DND-41 (cell line): ENCODE results near the gene CYFIP2.

Source experiments
- ATAC-seq: fragments of 200-7000 bp; cut with Tn5 transposase; 3 replicates; pipeline ENCODE4 v1.9.1; 2021; ENCODE audit warnings: low read depth; ENCODE audit not compliant: insufficient read depth
- DNase-seq: peaks from one replicate; pipeline ENCODE4 v3.0.0-alpha.2; 2020
- H2AFZ ChIP-seq: 2 replicates; pipeline ENCODE4 v1.6.0; 2012; ENCODE audit warnings: low read depth, low read length
- H3K27ac ChIP-seq: 2 replicates; pipeline ENCODE4 v1.5.1; 2012; ENCODE audit warnings: low read length, inconsistent platforms
- H3K27me3 ChIP-seq: fragments of 200-600 bp; sonication (generic); 2 replicates; pipeline ENCODE4 v1.6.0; 2012; ENCODE audit warnings: low read length, mild to moderate bottlenecking, inconsistent platforms; ENCODE audit not compliant: insufficient read depth, poor library complexity
- H3K36me3 ChIP-seq: 2 replicates; pipeline ENCODE4 v1.5.1; 2012; ENCODE audit warnings: low read length, inconsistent platforms; ENCODE audit not compliant: insufficient read depth
- H3K4me1 ChIP-seq: 2 replicates; pipeline ENCODE4 v1.5.1; 2012; ENCODE audit warnings: mild to moderate bottlenecking, low read length; ENCODE audit not compliant: insufficient read depth
- H3K4me2 ChIP-seq: 2 replicates; pipeline ENCODE4 v1.6.0; 2012; ENCODE audit warnings: mild to moderate bottlenecking, moderate library complexity, low read length, inconsistent platforms; ENCODE audit not compliant: insufficient read depth
- H3K4me3 ChIP-seq, 2 experiments: fragments of 200-600 bp in 1 of 2; shearing (Covaris generic) in 1 of 2; 2 replicates each; pipeline ENCODE4 v1.5.1; 2012 to 2016; ENCODE audit warnings: inconsistent platforms in 2 of 2, low read length in 2 of 2, mild to moderate bottlenecking in 2 of 2, low read depth in 1 of 2, moderate library complexity in 1 of 2
- H3K79me2 ChIP-seq: 2 replicates; pipeline ENCODE4 v1.6.0; 2012; ENCODE audit warnings: low read length, inconsistent platforms; ENCODE audit not compliant: insufficient read depth
- H3K9ac ChIP-seq: 2 replicates; pipeline ENCODE4 v1.6.0; 2012; ENCODE audit warnings: low read depth, mild to moderate bottlenecking, inconsistent platforms, low read length, moderate library complexity
- H3K9me3 ChIP-seq: 2 replicates; pipeline ENCODE4 v1.5.1; 2012; ENCODE audit warnings: low read length, moderate library complexity, mild to moderate bottlenecking, inconsistent platforms; ENCODE audit not compliant: insufficient read depth, severe bottlenecking
- H4K20me1 ChIP-seq: 2 replicates; pipeline ENCODE4 v1.6.0; 2012; ENCODE audit warnings: low read length; ENCODE audit not compliant: insufficient read depth
- CTCF ChIP-seq: IDR thresholded peaks from 2 replicates; pipeline ENCODE4 v1.5.1; 2012; ENCODE audit warnings: borderline replicate concordance, low read length, moderate library complexity, mild to moderate bottlenecking; ENCODE audit not compliant: poor library complexity, severe bottlenecking; ENCODE audit errors: extremely low read depth
- EZH2 ChIP-seq: IDR thresholded peaks from 3 replicates; pipeline ENCODE4 v1.6.1; 2012; ENCODE audit warnings: borderline replicate concordance, low read depth, mild to moderate bottlenecking, moderate library complexity, low read length, inconsistent platforms; ENCODE audit not compliant: severe bottlenecking

CYFIP2 gene

GRCh38 chr5:157285310-157286035, 19.6 kb downstream of the CYFIP2 start:
- Histone ChIP-seq H3K4me2 (no peak overlapping the region), H3K27ac (no peak overlapping the region), H2AFZ (no peak overlapping the region), H3K4me3 (no peak overlapping the region), H3K9me3 (no peaks in the 10 kb centered on the region), H4K20me1 (peaks cover 82% of the 10 kb centered on the region), H3K4me1 (peaks cover 14% of the 10 kb centered on the region), H3K27me3 (no peaks in the 10 kb centered on the region), H3K9ac (no peak overlapping the region), H3K36me3 (peaks cover 82% of the 10 kb centered on the region), H3K79me2 (peaks cover 94% of the 10 kb centered on the region)
- DNase-seq (no peak), ATAC-seq (no peak)
- no peak for TF ChIP-seq CTCF
- no peak for TF ChIP-seq EZH2

- peaks cover 12% of the 10 kb centered on the region for H3K4me1 ChIP-seq
- H3K9ac ChIP-seq = no peak overlapping the region
- no peak overlapping the region for H3K4me2 ChIP-seq
- H4K20me1 ChIP-seq = peaks cover 82% of the 10 kb centered on the region
- TF ChIP-seq EZH2 = no peak
- no peak for TF ChIP-seq CTCF
- H3K36me3 ChIP-seq = peaks cover 87% of the 10 kb centered on the region
- no peak overlapping the region for H3K4me3 ChIP-seq
- no peak for DNase-seq
- H3K79me2 ChIP-seq = peaks cover 90% of the 10 kb centered on the region
- no peak overlapping the region for H2AFZ ChIP-seq
- H3K27ac ChIP-seq = 0 out of 2 replicates have a peak overlapping the region, but pooled peaks have one; percentile 7
- H3K27me3 ChIP-seq = no peaks in the 10 kb centered on the region
- H3K9me3 ChIP-seq = no peaks in the 10 kb centered on the region
- no peak for ATAC-seq
Measured at GRCh38 chr5:157286761-157287211, 20.9 kb downstream of the CYFIP2 start.

- H3K4me2 ChIP-seq = no peak overlapping the region
- H4K20me1 ChIP-seq = peaks cover 66% of the 10 kb centered on the region
- H3K27ac ChIP-seq = 0 out of 2 replicates have a peak overlapping the region, but pooled peaks have one; percentile 26
- TF ChIP-seq EZH2 = no peak
- no peak for TF ChIP-seq CTCF
- H3K36me3 ChIP-seq = peaks cover 87% of the 10 kb centered on the region
- H3K27me3 ChIP-seq = no peaks in the 10 kb centered on the region
- no peak for DNase-seq
- ATAC-seq = no peak
- no peak overlapping the region for H3K4me3 ChIP-seq
- no peaks in the 10 kb centered on the region for H3K9me3 ChIP-seq
- H3K4me1 ChIP-seq = peaks cover 2% of the 10 kb centered on the region; the same call in 1 of the 2 replicates
- peaks cover 81% of the 10 kb centered on the region for H3K79me2 ChIP-seq
- no peak overlapping the region for H2AFZ ChIP-seq
- H3K9ac ChIP-seq = no peak overlapping the region
Measured at GRCh38 chr5:157288405-157289163, 22.7 kb downstream of the CYFIP2 start.
